H9 (cell line): ENCODE results near the gene STXBP1. TPM values are rescaled to one million over a fixed set of nuclear protein-coding genes. Genes with fewer than 3 reads are reported as not detected.

ENCODE experiments used
- DNase-seq: peaks from one replicate; pipeline ENCODE4 v3.0.0-alpha.2; 2017
- H2AFZ ChIP-seq: one replicate; pipeline ENCODE4 v1.6.1; 2013; ENCODE audit warnings: mild to moderate bottlenecking, low read length, control low read depth, moderate library complexity
- H2AK5ac ChIP-seq: 2 replicates; pipeline ENCODE4 v1.6.1; 2013; ENCODE audit warnings: low read length, control low read depth, mixed read lengths; ENCODE audit not compliant: insufficient read length
- H2BK120ac ChIP-seq: one replicate; pipeline ENCODE4 v1.6.1; 2013; ENCODE audit warnings: low read depth, mild to moderate bottlenecking, low read length, control low read depth, inconsistent platforms; ENCODE audit not compliant: poor library complexity, severe bottlenecking
- H2BK12ac ChIP-seq: 2 replicates; pipeline ENCODE4 v1.6.1; 2013; ENCODE audit warnings: low read length, control low read depth, mixed read lengths, low read depth; ENCODE audit not compliant: insufficient read length
- H2BK15ac ChIP-seq: 2 replicates; pipeline ENCODE4 v1.6.1; 2013; ENCODE audit warnings: low read depth, low read length, control low read depth
- H2BK20ac ChIP-seq: one replicate; pipeline ENCODE4 v1.6.1; 2013; ENCODE audit warnings: low read depth, mild to moderate bottlenecking, low read length, control low read depth, inconsistent platforms; ENCODE audit not compliant: poor library complexity, severe bottlenecking
- H2BK5ac ChIP-seq: 2 replicates; pipeline ENCODE4 v1.6.1; 2013; ENCODE audit warnings: low read length, control low read depth, mixed read lengths; ENCODE audit not compliant: insufficient read length
- H3K14ac ChIP-seq: 2 replicates; pipeline ENCODE4 v1.6.1; 2013; ENCODE audit warnings: low read length, control low read depth; ENCODE audit not compliant: insufficient read depth
- H3K18ac ChIP-seq: 2 replicates; pipeline ENCODE4 v1.6.1; 2013; ENCODE audit warnings: low read depth, mild to moderate bottlenecking, mixed read lengths, low read length, control low read depth; ENCODE audit not compliant: insufficient read length
- H3K23ac ChIP-seq: 2 replicates; pipeline ENCODE4 v1.6.1; 2013; ENCODE audit warnings: low read length, control low read depth, mixed read lengths, low read depth; ENCODE audit not compliant: insufficient read length
- H3K23me2 ChIP-seq: 2 replicates; pipeline ENCODE4 v1.6.1; 2013; ENCODE audit warnings: low read depth, mild to moderate bottlenecking, mixed read lengths, low read length, control low read depth; ENCODE audit not compliant: insufficient read length, poor library complexity, severe bottlenecking
- H3K27ac ChIP-seq: 2 replicates; pipeline ENCODE4 v1.5.1; 2013; ENCODE audit warnings: low read length, control low read depth, mixed read lengths, low read depth; ENCODE audit not compliant: insufficient read length
- H3K27me3 ChIP-seq: 2 replicates; pipeline ENCODE4 v1.6.1; 2013; ENCODE audit warnings: low read length, control low read depth, inconsistent platforms; ENCODE audit not compliant: insufficient read depth
- H3K4ac ChIP-seq: 2 replicates; pipeline ENCODE4 v1.6.1; 2013; ENCODE audit warnings: low read depth, mild to moderate bottlenecking, control low read depth, inconsistent platforms, low read length, moderate library complexity
- H3K4me1 ChIP-seq: 2 replicates; pipeline ENCODE4 v1.6.1; 2013; ENCODE audit warnings: low read length, control low read depth, inconsistent platforms; ENCODE audit not compliant: insufficient read depth
- H3K4me2 ChIP-seq: 2 replicates; pipeline ENCODE4 v1.6.1; 2013; ENCODE audit warnings: low read length, control low read depth, mixed read lengths; ENCODE audit not compliant: insufficient read length, insufficient read depth
- H3K56ac ChIP-seq: 2 replicates; pipeline ENCODE4 v1.6.1; 2013; ENCODE audit warnings: low read depth, mild to moderate bottlenecking, mixed read lengths, low read length, control low read depth; ENCODE audit not compliant: insufficient read length
- H3K79me1 ChIP-seq: 2 replicates; pipeline ENCODE4 v1.6.1; 2013; ENCODE audit warnings: low read depth, mild to moderate bottlenecking, moderate library complexity, low read length, control low read depth, inconsistent platforms; ENCODE audit not compliant: insufficient read depth, poor library complexity, severe bottlenecking
- H3K79me2 ChIP-seq: 2 replicates; pipeline ENCODE4 v1.6.1; 2013; ENCODE audit warnings: low read length, control low read depth, inconsistent platforms; ENCODE audit not compliant: insufficient read depth
- H3K9ac ChIP-seq: 2 replicates; pipeline ENCODE4 v1.6.1; 2013; ENCODE audit warnings: low read length, control low read depth, mixed read lengths; ENCODE audit not compliant: insufficient read length; ENCODE audit errors: extremely low read depth
- H3K9me3 ChIP-seq: one replicate; pipeline ENCODE4 v1.6.1; 2013; ENCODE audit warnings: low read depth, low read length, inconsistent platforms; ENCODE audit not compliant: control insufficient read depth
- H3T11ph ChIP-seq: one replicate; pipeline ENCODE4 v1.6.1; 2013; ENCODE audit warnings: mild to moderate bottlenecking, low read length, control low read depth, inconsistent platforms
- H4K20me1 ChIP-seq: one replicate; pipeline ENCODE4 v1.6.1; 2013; ENCODE audit not compliant: control insufficient read depth, insufficient read length, insufficient read depth
- H4K5ac ChIP-seq: 2 replicates; pipeline ENCODE4 v1.6.1; 2013; ENCODE audit warnings: low read depth, mild to moderate bottlenecking, mixed read lengths, low read length, control low read depth; ENCODE audit not compliant: insufficient read length
- H4K8ac ChIP-seq: replicated peaks from 2 replicates; pipeline ENCODE4 v1.6.1; 2013; ENCODE audit warnings: low read length, control low read depth, mixed read lengths, low read depth; ENCODE audit not compliant: insufficient read length
- H4K91ac ChIP-seq: 2 replicates; pipeline ENCODE4 v1.6.1; 2013; ENCODE audit warnings: low read depth, mild to moderate bottlenecking, moderate library complexity, mixed read lengths, low read length, control low read depth; ENCODE audit not compliant: insufficient read length
- H3K27ac Mint-ChIP-seq, 3 experiments: 2 replicates in 2 of 3; 3 replicates in 1 of 3; pipeline ENCODE4 v1.8.0; 2020 to 2021; ENCODE audit warnings: mixed read lengths in 3 of 3, mild to moderate bottlenecking in 1 of 3, moderate library complexity in 1 of 3
- H3K27me3 Mint-ChIP-seq: 2 replicates; pipeline ENCODE4 v1.8.0; 2021; ENCODE audit warnings: low read depth, mild to moderate bottlenecking, moderate library complexity, mixed read lengths
- H3K36me3 Mint-ChIP-seq, 3 experiments: 2 replicates in 2 of 3; 3 replicates in 1 of 3; pipeline ENCODE4 v1.8.0; 2020 to 2021; ENCODE audit warnings: low read depth in 3 of 3, mixed read lengths in 3 of 3; ENCODE audit not compliant: insufficient read depth in 1 of 3
- H3K4me1 Mint-ChIP-seq, 2 experiments: 2 replicates each; pipeline ENCODE4 v1.8.0; 2020; ENCODE audit warnings: mixed read lengths in 2 of 2
- H3K4me3 Mint-ChIP-seq, 2 experiments: 2 replicates in 1 of 2; 3 replicates in 1 of 2; pipeline ENCODE4 v1.8.0; 2020 to 2021; ENCODE audit warnings: mild to moderate bottlenecking in 2 of 2, mixed read lengths in 2 of 2, moderate library complexity in 1 of 2
- H3K9me3 Mint-ChIP-seq, 2 experiments: 2 replicates in 1 of 2; 3 replicates in 1 of 2; pipeline ENCODE4 v1.8.0; 2020; ENCODE audit warnings: mild to moderate bottlenecking in 2 of 2, mixed read lengths in 2 of 2, moderate library complexity in 1 of 2
- WGBS: extraction: QIAGEN DNeasy Blood & Tissue Kit; methylation state at CpG from one replicate; pipeline ENCODE4 v1.1.7; 2013; ENCODE audit warnings: missing lambda C conversion rate, low lambda C conversion rate, mixed read lengths; ENCODE audit not compliant: insufficient read length; ENCODE audit errors: extremely low coverage; 5-methylcytosine and 5-hydroxymethylcytosine counted together
- total RNA-seq: library from RNA; stranded (reverse); gene quantifications from 2 replicates; pipeline ENCODE4 v1.2.1, GENCODE V29; 2021
- TF ChIP-seq, protein P1 (sequence below): fragments of 200-600 bp; sonication (generic); conservative IDR thresholded peaks from 3 replicates; pipeline ENCODE4 v1.8.0; 2021; ENCODE audit warnings: antibody characterized with exemption, mild to moderate bottlenecking

STXBP1 gene
- total RNA-seq, 1 experiment from 2014 or later, result 22.3 TPM

DNA sequence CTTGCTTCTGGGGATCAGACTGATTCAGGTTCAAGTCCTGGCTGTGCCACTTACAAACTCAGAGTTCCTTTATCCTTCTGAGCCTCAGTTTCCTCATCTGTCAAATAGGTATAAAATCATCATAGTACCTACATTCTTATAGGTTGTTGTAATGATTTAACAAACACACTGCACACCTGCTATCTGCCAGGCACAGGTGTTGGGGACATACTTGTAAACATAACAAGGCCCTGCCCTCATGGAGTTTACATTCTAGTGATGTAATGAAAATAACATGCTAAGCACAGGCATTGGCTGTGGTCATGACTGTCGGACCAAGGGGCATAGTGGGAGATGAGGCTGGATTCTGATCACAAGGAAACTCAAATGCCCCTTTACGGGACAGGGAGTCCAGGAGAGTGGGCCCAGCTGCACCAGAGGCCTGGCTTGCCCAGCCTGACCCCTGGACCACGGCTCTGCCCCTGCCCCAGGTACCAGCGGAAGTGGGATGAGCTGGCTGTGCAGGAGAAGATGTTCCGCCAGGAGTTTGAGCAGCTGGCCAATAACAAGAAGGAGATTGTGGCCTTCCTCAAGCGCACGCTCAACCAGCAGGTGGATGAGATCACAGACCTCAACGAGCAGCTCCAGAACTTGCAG, 97.0 kb downstream of the STXBP1 start:
- Mint-ChIP-seq H3K27ac (no peak overlapping the region), H3K27me3 (peaks cover 5% of the 10 kb centered on the region), H3K4me3 (no peak overlapping the region; a peak in 1 of 5 replicates), H3K4me1 (peaks cover 17 to 40% of the 10 kb centered on the region in 2 experiments), H3K36me3 (no peaks in the 10 kb centered on the region; a peak in 1 of 7 replicates), H3K9me3 (peaks cover 0 to 2% of the 10 kb centered on the region in 2 experiments; a peak in 1 of 5 replicates)
- Histone ChIP-seq H2BK15ac (no peak overlapping the region), H3K27ac (no peak overlapping the region), H2BK120ac (no peak overlapping the region), H3K79me1 (no peaks in the 10 kb centered on the region), H3K14ac (no peak overlapping the region), H2AK5ac (no peak overlapping the region), H3K9me3 (no peaks in the 10 kb centered on the region), H3K4me2 (no peak overlapping the region), H4K5ac (no peak overlapping the region), H2BK5ac (no peak overlapping the region), H2BK20ac (no peak overlapping the region), H3K18ac (no peak overlapping the region), H4K91ac (no peak overlapping the region), H3T11ph (no peak overlapping the region), H3K27me3 (no peaks in the 10 kb centered on the region), H4K20me1 (no peaks in the 10 kb centered on the region), H2BK12ac (no peak overlapping the region), H3K4ac (no peak overlapping the region), H3K56ac (no peak overlapping the region), H3K23me2 (no peaks in the 10 kb centered on the region), H3K79me2 (no peaks in the 10 kb centered on the region), H3K9ac (no peak overlapping the region), H3K4me1 (no peaks in the 10 kb centered on the region; the same call in 1 of the 2 replicates), H3K23ac (no peak overlapping the region), H2AFZ (no peak overlapping the region), H4K8ac (no peak overlapping the region)
- no peak for DNase-seq
- WGBS, result no CpG with 5 or more reads among the region's 8 CpGs
- TF ChIP-seq, protein P1, sequence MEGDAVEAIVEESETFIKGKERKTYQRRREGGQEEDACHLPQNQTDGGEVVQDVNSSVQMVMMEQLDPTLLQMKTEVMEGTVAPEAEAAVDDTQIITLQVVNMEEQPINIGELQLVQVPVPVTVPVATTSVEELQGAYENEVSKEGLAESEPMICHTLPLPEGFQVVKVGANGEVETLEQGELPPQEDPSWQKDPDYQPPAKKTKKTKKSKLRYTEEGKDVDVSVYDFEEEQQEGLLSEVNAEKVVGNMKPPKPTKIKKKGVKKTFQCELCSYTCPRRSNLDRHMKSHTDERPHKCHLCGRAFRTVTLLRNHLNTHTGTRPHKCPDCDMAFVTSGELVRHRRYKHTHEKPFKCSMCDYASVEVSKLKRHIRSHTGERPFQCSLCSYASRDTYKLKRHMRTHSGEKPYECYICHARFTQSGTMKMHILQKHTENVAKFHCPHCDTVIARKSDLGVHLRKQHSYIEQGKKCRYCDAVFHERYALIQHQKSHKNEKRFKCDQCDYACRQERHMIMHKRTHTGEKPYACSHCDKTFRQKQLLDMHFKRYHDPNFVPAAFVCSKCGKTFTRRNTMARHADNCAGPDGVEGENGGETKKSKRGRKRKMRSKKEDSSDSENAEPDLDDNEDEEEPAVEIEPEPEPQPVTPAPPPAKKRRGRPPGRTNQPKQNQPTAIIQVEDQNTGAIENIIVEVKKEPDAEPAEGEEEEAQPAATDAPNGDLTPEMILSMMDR, result no peak
